ENCODE data around the gene NEB.

NEB gene

GRCh38 chr2:151638990-151639389 lies 95.3 kb downstream of the NEB start:
- H3K27ac ChIP-seq: peak overlapping the region; percentile 89
- TF ChIP-seq CTCF (IDR thresholded peaks at IDR 0.05): no peak
- H3K27me3 ChIP-seq: no peaks in the 10 kb centered on the region
- H3K36me3 ChIP-seq: no peaks in the 10 kb centered on the region
- H3K9me3 ChIP-seq: no peaks in the 10 kb centered on the region
- H3K4me1 ChIP-seq (ENCODE audit: control insufficient read depth in 1 of 2, insufficient read depth in 1 of 2, low read depth in 1 of 2, low read length in 1 of 2): peaks cover 26 to 28% of the 10 kb centered on the region in 2 experiments
- H3K4me3 ChIP-seq (ENCODE audit: low read depth in 1 of 2, low read length in 1 of 2): no peak overlapping the region

- no peaks in the 10 kb centered on the region for H3K36me3 ChIP-seq
- no peaks in the 10 kb centered on the region for H3K9me3 ChIP-seq
- peak overlapping the region; percentile 89 for H3K27ac ChIP-seq
- TF ChIP-seq CTCF (IDR thresholded peaks at IDR 0.05): no peak
- peaks cover 26 to 28% of the 10 kb centered on the region in 2 experiments for H3K4me1 ChIP-seq (ENCODE audit: control insufficient read depth in 1 of 2, insufficient read depth in 1 of 2, low read depth in 1 of 2, low read length in 1 of 2)
- H3K4me3 ChIP-seq (ENCODE audit: low read depth in 1 of 2, low read length in 1 of 2): peak overlapping the region in 1 of 2 experiments; percentile 22
- H3K27me3 ChIP-seq: no peaks in the 10 kb centered on the region
These were observed 95.9 kb downstream of the NEB start for GRCh38 chr2:151638191-151638933.

- no peak for TF ChIP-seq CTCF (IDR thresholded peaks at IDR 0.05)
- peaks cover 26 to 28% of the 10 kb centered on the region in 2 experiments for H3K4me1 ChIP-seq (ENCODE audit: control insufficient read depth in 1 of 2, insufficient read depth in 1 of 2, low read depth in 1 of 2, low read length in 1 of 2)
- H3K27me3 ChIP-seq: no peaks in the 10 kb centered on the region
- H3K27ac ChIP-seq: peak overlapping the region; percentile 89
- no peaks in the 10 kb centered on the region for H3K36me3 ChIP-seq
- no peaks in the 10 kb centered on the region for H3K9me3 ChIP-seq
- H3K4me3 ChIP-seq (ENCODE audit: low read depth in 1 of 2, low read length in 1 of 2): peak overlapping the region; percentile 22 to 35
These were observed 97.0 kb downstream of the NEB start for GRCh38 chr2:151637271-151637781.

- no peak overlapping the region for H3K4me3 ChIP-seq (ENCODE audit: low read depth in 1 of 2, low read length in 1 of 2)
- no peak for TF ChIP-seq CTCF (IDR thresholded peaks at IDR 0.05)
- no peaks in the 10 kb centered on the region for H3K36me3 ChIP-seq
- H3K9me3 ChIP-seq: no peaks in the 10 kb centered on the region
- no peaks in the 10 kb centered on the region for H3K27me3 ChIP-seq
- H3K4me1 ChIP-seq (ENCODE audit: control insufficient read depth in 1 of 2, insufficient read depth in 1 of 2, low read depth in 1 of 2, low read length in 1 of 2): peaks cover 26 to 28% of the 10 kb centered on the region in 2 experiments
- H3K27ac ChIP-seq: no peak overlapping the region
These were observed 99.4 kb downstream of the NEB start for GRCh38 chr2:151634736-151635467.

GRCh38 chr2:151632993-151633565 lies 101.2 kb downstream of the NEB start:
- TF ChIP-seq CTCF (IDR thresholded peaks at IDR 0.05): no peak
- no peak overlapping the region for H3K4me3 ChIP-seq (ENCODE audit: low read depth in 1 of 2, low read length in 1 of 2)
- H3K36me3 ChIP-seq: no peaks in the 10 kb centered on the region
- H3K4me1 ChIP-seq (ENCODE audit: control insufficient read depth in 1 of 2, insufficient read depth in 1 of 2, low read depth in 1 of 2, low read length in 1 of 2): peaks cover 14 to 16% of the 10 kb centered on the region in 2 experiments
- H3K27ac ChIP-seq: no peak overlapping the region
- H3K9me3 ChIP-seq: no peaks in the 10 kb centered on the region
- no peaks in the 10 kb centered on the region for H3K27me3 ChIP-seq
